GM12891 (cell line): ENCODE results near the gene NFIX.

Source experiments
- POLR2A ChIP-seq: IDR thresholded peaks from 2 replicates; pipeline ENCODE4 v1.6.1; 2011; ENCODE audit warnings: low read depth, low read length, control low read depth
- POLR2AphosphoS5 ChIP-seq: IDR thresholded peaks from 2 replicates; pipeline ENCODE4 v1.6.1; 2011; ENCODE audit warnings: low read depth, low read length, control low read depth
- SPI1 ChIP-seq: IDR thresholded peaks from 2 replicates; pipeline ENCODE4 v1.6.1; 2011; ENCODE audit warnings: low read depth, low read length, control low read depth

GRCh38 chr19:13120031-13120430 is 124.8 kb downstream of the NFIX start:
- TF ChIP-seq POLR2AphosphoS5 (no peak), POLR2A (no peak), SPI1 (no peak)
